OCI-LY7 (cell line): ENCODE data around the gene NRF1.

ENCODE experiments used
- CTCF ChIP-seq: fragments of 200-600 bp; sonication (generic); conservative IDR thresholded peaks from 2 replicates; pipeline ENCODE4 v1.5.1; 2014; ENCODE audit warnings: mild to moderate bottlenecking, antibody characterized with exemption, low read length, moderate library complexity, mixed read lengths
- EZH2phosphoT487 ChIP-seq: fragments of 200-600 bp; sonication (generic); IDR thresholded peaks from 2 replicates; pipeline ENCODE4 v1.6.1; 2018; ENCODE audit warnings: low read depth, borderline replicate concordance, mild to moderate bottlenecking, mixed run types, antibody characterized with exemption, low read length, moderate library complexity, mixed read lengths

GRCh38 chr7:129746857-129747529 lies 135.5 kb downstream of the NRF1 start:
- no peak for TF ChIP-seq CTCF
- TF ChIP-seq EZH2phosphoT487, result no peak
